Colonic mucosa (tissue), 4 donors: Measurements from ENCODE around the gene SELENOO. TPM values are rescaled to one million over a fixed set of nuclear protein-coding genes. Genes with fewer than 3 reads are reported as not detected.

Experiments used
- DNase-seq: peaks from one replicate; pipeline ENCODE4 v3.0.0-alpha.2; 2020
- H3K27ac ChIP-seq: fragments of 200-600 bp; one replicate; pipeline ENCODE4 v1.8.0; 2021
- H3K27me3 ChIP-seq: fragments of 200-600 bp; one replicate; pipeline ENCODE4 v1.8.0; 2021
- H3K36me3 ChIP-seq: fragments of 200-600 bp; one replicate; pipeline ENCODE4 v1.8.0; 2021
- H3K4me1 ChIP-seq: fragments of 200-600 bp; one replicate; pipeline ENCODE4 v1.8.0; 2021; ENCODE audit warnings: mild to moderate bottlenecking
- H3K4me3 ChIP-seq: fragments of 200-600 bp; one replicate; pipeline ENCODE4 v1.8.0; 2021
- H3K9ac ChIP-seq, 2 donors: one replicate each; pipeline ENCODE4 v1.7.0; 2013; ENCODE audit warnings: control low read depth in 2 of 2, low read depth in 2 of 2, low read length in 2 of 2
- H3K9me3 ChIP-seq: fragments of 200-600 bp; one replicate; pipeline ENCODE4 v1.8.0; 2021
- intact Hi-C: fragments of 100-400 bp; cut with DNase I; formaldehyde crosslinking; loops from one replicate; pipeline ENCODE4 v1.14.1; 2022
- total RNA-seq, 2 donors: library from RNA; stranded (reverse); fragmentation: NEBNext Ultra II Directional in 1 of 2; extraction: Animal tissue kit (Norgen Biotek cat#: 25700) in 1 of 2; gene quantifications; one replicate each; pipeline ENCODE4 v1.2.1, GENCODE V29; 2021
- TF ChIP-seq, protein P1 (sequence below): fragments of 200-600 bp; IDR thresholded peaks from one replicate; pipeline ENCODE4 v1.8.0; 2022; ENCODE audit warnings: antibody characterized with exemption, mild to moderate bottlenecking
- donor health status: healthy.
- donor health status: DM: no; HTN: no; CAD: no.
- donor health status: DM: no; HTN: no; CAD: no.

SELENOO gene
- total RNA-seq, 2 donors from 2014 or later: 29.1 to 36.9 TPM

DNA sequence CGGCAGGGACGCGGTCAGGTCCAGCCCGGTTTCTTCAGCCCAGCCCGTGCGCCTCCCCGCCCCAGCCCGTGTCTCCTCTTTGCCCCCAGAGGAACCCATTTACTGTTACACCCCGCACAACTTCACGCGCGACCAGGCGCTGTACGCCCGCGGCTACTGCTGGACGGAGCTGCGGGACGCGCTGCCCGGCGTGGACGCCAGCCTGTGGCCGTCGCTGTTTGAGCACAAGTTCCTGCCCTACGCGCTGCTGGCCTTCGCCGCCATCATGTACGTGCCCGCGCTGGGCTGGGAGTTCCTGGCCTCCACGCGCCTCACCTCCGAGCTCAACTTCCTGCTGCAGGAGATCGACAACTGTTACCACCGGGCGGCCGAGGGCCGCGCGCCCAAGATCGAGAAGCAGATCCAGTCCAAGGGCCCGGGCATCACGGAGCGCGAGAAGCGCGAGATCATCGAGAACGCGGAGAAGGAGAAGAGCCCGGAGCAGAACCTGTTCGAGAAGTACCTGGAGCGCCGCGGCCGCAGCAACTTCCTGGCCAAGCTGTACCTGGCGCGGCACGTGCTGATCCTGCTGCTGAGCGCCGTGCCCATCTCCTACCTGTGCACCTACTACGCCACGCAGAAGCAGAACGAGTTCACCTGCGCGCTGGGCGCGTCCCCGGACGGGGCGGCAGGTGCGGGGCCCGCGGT lies 23.8 kb upstream of the SELENOO start:
- H3K4me3 ChIP-seq: no peak overlapping the region
- H3K27me3 ChIP-seq: peaks cover 15% of the 10 kb centered on the region
- intact Hi-C loops: no loop called here
- TF ChIP-seq, protein P1, sequence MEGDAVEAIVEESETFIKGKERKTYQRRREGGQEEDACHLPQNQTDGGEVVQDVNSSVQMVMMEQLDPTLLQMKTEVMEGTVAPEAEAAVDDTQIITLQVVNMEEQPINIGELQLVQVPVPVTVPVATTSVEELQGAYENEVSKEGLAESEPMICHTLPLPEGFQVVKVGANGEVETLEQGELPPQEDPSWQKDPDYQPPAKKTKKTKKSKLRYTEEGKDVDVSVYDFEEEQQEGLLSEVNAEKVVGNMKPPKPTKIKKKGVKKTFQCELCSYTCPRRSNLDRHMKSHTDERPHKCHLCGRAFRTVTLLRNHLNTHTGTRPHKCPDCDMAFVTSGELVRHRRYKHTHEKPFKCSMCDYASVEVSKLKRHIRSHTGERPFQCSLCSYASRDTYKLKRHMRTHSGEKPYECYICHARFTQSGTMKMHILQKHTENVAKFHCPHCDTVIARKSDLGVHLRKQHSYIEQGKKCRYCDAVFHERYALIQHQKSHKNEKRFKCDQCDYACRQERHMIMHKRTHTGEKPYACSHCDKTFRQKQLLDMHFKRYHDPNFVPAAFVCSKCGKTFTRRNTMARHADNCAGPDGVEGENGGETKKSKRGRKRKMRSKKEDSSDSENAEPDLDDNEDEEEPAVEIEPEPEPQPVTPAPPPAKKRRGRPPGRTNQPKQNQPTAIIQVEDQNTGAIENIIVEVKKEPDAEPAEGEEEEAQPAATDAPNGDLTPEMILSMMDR: no peak
- H3K27ac ChIP-seq: no peak overlapping the region
- DNase-seq: no peak
- no peak overlapping the region for H3K9ac ChIP-seq
- no peaks in the 10 kb centered on the region for H3K36me3 ChIP-seq
- no peaks in the 10 kb centered on the region for H3K9me3 ChIP-seq
- H3K4me1 ChIP-seq: no peaks in the 10 kb centered on the region

DNA sequence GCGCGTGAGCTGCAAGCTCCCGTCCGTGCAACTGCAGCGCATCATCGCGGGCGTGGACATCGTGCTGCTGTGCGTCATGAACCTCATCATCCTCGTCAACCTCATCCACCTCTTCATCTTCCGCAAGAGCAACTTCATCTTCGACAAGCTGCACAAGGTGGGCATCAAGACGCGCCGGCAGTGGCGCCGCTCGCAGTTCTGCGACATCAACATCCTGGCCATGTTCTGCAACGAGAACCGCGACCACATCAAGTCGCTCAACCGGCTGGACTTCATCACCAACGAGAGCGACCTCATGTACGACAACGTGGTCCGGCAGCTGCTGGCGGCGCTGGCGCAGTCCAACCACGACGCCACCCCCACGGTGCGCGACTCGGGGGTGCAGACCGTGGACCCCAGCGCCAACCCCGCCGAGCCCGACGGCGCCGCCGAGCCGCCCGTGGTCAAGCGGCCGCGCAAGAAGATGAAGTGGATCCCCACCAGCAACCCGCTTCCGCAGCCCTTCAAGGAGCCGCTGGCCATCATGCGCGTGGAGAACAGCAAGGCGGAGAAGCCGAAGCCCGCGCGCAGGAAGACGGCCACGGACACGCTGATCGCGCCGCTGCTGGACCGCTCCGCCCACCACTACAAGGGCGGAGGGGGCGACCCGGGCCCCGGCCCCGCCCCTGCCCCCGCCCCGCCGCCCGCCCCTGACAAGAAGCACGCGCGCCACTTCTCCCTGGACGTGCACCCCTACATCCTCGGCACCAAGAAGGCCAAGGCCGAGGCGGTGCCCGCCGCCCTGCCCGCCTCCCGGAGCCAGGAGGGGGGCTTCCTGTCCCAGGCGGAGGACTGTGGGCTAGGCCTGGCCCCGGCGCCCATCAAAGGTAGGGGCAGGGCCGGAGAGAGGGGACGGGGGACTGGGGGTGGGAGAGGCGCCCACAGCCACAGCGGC lies 23.0 kb upstream of the SELENOO start:
- no peaks in the 10 kb centered on the region for H3K36me3 ChIP-seq
- no peak overlapping the region for H3K9ac ChIP-seq
- H3K9me3 ChIP-seq: no peaks in the 10 kb centered on the region
- TF ChIP-seq, protein P1: no peak
- intact Hi-C loops: no loop called here
- H3K27me3 ChIP-seq: peaks cover 14% of the 10 kb centered on the region
- H3K4me1 ChIP-seq: no peaks in the 10 kb centered on the region
- no peak overlapping the region for H3K27ac ChIP-seq
- H3K4me3 ChIP-seq: no peak overlapping the region
- no peak for DNase-seq

DNA sequence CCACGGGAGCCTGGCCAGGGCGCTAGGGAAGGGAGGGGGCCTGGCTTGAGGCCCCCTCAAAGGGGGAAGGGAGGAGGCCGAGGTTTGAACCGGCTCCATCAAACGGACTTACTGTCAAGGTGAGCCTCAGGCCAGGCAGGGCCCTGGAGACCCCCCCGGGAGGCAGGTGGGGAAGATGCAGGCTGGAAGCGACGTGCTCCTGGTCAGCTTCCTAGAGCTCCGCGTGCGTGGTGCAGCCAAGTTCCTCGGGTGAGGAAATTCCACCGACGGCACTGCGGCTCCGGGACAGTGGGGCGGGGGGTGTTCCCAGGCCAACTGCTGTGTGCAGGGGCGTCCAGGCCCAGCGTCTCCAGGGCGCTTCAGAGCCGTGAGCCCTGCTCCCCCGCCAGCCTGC lies 22.3 kb upstream of the SELENOO start:
- DNase-seq: no peak
- Histone ChIP-seq H3K36me3 (no peaks in the 10 kb centered on the region), H3K4me3 (no peak overlapping the region), H3K4me1 (no peaks in the 10 kb centered on the region), H3K27me3 (peaks cover 14% of the 10 kb centered on the region), H3K27ac (no peak overlapping the region), H3K9ac (no peak overlapping the region), H3K9me3 (no peaks in the 10 kb centered on the region)
- intact Hi-C loops: no loop called here
- TF ChIP-seq, protein P1: no peak

DNA sequence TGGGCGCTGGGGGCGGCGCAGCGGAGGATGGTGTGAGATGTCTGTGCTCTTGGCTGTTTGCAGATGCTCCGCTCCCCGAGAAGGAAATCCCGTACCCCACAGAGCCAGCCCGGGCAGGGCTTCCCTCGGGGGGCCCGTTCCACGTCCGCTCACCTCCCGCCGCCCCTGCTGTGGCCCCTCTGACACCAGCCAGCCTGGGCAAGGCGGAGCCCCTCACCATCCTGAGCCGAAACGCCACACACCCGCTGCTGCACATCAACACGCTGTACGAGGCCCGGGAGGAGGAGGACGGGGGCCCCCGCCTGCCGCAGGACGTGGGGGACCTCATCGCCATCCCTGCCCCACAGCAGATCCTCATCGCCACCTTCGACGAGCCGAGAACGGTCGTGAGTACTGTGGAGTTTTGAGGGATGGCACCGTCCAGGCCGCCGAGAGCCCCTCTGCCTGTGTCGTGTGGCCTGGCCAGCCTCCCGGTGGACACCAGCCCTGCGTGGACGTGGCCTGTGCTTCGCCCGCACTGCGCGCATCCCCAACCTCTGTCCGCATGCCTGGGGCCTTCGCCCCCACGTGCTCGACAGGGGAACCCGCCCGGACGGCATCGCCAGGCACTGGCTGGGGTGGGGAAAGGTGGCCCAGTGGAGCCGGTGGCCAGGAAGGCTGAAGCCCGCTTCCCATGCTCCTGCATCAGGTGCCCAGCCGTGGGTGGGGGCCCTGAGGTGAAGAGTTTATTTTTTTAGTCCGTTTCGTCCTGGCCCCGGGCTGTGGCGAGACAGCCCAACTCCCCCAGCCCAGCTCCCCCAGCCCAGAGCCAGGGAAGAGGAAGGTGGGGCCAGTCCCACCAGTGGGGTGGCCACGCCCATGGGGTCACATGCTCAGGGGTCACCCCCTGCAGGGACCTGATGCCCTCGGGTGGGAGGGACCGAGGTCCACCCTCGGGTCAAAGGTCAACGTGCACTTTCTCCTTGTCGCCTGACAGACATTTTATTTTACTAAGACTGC lies 21.6 kb upstream of the SELENOO start:
- H3K4me1 ChIP-seq: peaks cover 3% of the 10 kb centered on the region
- H3K27ac ChIP-seq: no peak overlapping the region
- intact Hi-C loops: no loop called here
- no peak overlapping the region for H3K9ac ChIP-seq
- TF ChIP-seq, protein P1: no peak
- no peak for DNase-seq
- H3K4me3 ChIP-seq: no peak overlapping the region
- no peaks in the 10 kb centered on the region for H3K36me3 ChIP-seq
- H3K27me3 ChIP-seq: peaks cover 14% of the 10 kb centered on the region
- no peaks in the 10 kb centered on the region for H3K9me3 ChIP-seq
